Neutrophil (primary cell): ENCODE data around the gene PRIMA1.

Experiments
- H3K27ac ChIP-seq: fragments of 200-600 bp; sonication (generic); 2 replicates; pipeline ENCODE4 v1.5.1; 2016; ENCODE audit warnings: mild to moderate bottlenecking, moderate library complexity
- H3K27me3 ChIP-seq: fragments of 200-600 bp; sonication (generic); 2 replicates; pipeline ENCODE4 v1.6.0; 2016; ENCODE audit warnings: mild to moderate bottlenecking
- H3K36me3 ChIP-seq: fragments of 200-600 bp; sonication (generic); 2 replicates; pipeline ENCODE4 v1.5.1; 2017
- H3K4me1 ChIP-seq, 2 experiments: fragments of 200-600 bp in 1 of 2; sonication (generic) in 1 of 2; 1 replicate in 1 of 2; 2 replicates in 1 of 2; pipeline versions ENCODE4 v1.5.1 to v1.6.1; 2013 to 2016; ENCODE audit warnings: low read depth in 1 of 2, low read length in 1 of 2, mild to moderate bottlenecking in 1 of 2, moderate library complexity in 1 of 2; ENCODE audit not compliant: control insufficient read depth in 1 of 2, insufficient read depth in 1 of 2
- H3K4me3 ChIP-seq, 2 experiments: fragments of 200-600 bp in 1 of 2; sonication (generic) in 1 of 2; 1 replicate in 1 of 2; 2 replicates in 1 of 2; pipeline ENCODE4 v1.5.1; 2013 to 2016; ENCODE audit warnings: low read depth in 1 of 2, low read length in 1 of 2, mild to moderate bottlenecking in 1 of 2, moderate library complexity in 1 of 2
- H3K9me3 ChIP-seq: fragments of 200-600 bp; sonication (generic); 2 replicates; pipeline ENCODE4 v1.5.1; 2016
- TF ChIP-seq, protein P1 (sequence below): fragments of 200-600 bp; sonication (generic); IDR thresholded peaks from 2 replicates; pipeline ENCODE4 v1.5.1; 2016; ENCODE audit warnings: antibody characterized with exemption

The PRIMA1 gene

DNA sequence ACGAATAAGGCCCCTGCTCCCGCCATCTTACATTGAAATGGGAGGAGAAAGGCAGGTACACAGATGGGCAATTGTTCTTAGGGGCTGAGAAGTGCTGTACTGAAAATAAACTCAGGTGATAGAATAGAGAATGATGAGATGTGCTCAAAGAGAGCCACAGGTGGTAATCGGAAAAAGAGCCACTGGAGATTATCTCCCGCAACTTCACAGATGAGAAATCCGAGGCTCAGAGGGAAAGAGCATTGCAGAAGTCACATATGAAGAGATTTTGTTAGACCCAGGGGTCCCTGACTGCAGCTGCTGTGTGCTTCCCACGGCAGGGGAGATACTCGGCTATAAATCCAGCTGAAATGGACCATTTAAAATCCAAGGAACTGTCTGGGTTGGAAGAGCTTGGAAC is 73.7 kb downstream of the PRIMA1 start:
- no peaks in the 10 kb centered on the region for H3K36me3 ChIP-seq
- H3K27ac ChIP-seq, result no peak overlapping the region
- H3K4me1 ChIP-seq, result no peaks in the 10 kb centered on the region
- H3K27me3 ChIP-seq, result no peaks in the 10 kb centered on the region
- no peak overlapping the region for H3K4me3 ChIP-seq
- H3K9me3 ChIP-seq, result no peaks in the 10 kb centered on the region
- TF ChIP-seq, protein P1, sequence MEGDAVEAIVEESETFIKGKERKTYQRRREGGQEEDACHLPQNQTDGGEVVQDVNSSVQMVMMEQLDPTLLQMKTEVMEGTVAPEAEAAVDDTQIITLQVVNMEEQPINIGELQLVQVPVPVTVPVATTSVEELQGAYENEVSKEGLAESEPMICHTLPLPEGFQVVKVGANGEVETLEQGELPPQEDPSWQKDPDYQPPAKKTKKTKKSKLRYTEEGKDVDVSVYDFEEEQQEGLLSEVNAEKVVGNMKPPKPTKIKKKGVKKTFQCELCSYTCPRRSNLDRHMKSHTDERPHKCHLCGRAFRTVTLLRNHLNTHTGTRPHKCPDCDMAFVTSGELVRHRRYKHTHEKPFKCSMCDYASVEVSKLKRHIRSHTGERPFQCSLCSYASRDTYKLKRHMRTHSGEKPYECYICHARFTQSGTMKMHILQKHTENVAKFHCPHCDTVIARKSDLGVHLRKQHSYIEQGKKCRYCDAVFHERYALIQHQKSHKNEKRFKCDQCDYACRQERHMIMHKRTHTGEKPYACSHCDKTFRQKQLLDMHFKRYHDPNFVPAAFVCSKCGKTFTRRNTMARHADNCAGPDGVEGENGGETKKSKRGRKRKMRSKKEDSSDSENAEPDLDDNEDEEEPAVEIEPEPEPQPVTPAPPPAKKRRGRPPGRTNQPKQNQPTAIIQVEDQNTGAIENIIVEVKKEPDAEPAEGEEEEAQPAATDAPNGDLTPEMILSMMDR, result no peak

- H3K4me1 ChIP-seq, result no peaks in the 10 kb centered on the region
- H3K27me3 ChIP-seq, result no peaks in the 10 kb centered on the region
- no peaks in the 10 kb centered on the region for H3K9me3 ChIP-seq
- no peak overlapping the region for H3K4me3 ChIP-seq
- no peaks in the 10 kb centered on the region for H3K36me3 ChIP-seq
- TF ChIP-seq, protein P1, result no peak
- no peak overlapping the region for H3K27ac ChIP-seq
These were observed 74.4 kb downstream of the PRIMA1 start for GRCh38 chr14:93713726-93714405.

DNA sequence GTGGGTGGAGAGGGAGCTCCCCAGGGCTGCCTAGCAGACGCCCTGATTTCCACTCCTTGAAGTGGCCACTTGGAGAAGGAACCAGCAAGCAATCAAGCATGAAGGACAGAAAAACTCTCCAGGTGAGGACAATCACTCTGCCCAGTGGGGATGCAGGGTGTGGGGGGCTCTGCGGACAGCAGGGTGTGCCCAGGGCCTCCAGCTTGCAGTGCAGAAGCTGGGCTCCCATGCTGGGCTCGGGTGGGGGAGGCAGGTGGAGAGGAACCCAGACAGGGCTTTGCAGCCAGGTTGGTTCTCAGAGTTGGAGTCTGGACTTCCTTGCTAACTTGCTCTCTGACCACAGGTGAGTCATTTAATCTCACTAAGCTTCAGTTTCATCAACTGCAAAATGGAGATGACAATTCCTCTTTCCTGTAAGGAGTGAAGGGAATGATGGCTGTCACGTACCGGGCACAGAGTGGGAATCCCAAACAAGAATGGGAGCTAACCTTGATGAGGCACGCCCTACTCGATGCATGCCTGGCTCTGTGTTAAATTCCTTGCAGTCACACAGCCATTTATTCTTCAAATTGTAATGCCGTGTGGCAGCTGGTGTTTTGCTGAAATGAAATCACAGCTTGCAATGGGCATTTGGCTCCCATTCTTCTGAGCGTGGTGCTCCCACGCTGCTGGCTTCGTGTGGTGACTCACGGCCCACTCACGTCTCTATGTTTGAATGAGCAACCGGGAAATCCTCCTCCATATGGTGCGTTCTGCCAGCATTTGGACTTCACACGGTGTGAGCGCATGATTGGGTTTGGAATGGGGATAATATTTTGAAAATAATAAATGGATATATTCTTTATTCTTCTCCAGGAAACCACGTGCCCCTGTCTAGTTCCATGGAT is 75.2 kb downstream of the PRIMA1 start:
- Histone ChIP-seq H3K27ac (no peak overlapping the region), H3K9me3 (no peaks in the 10 kb centered on the region), H3K36me3 (no peaks in the 10 kb centered on the region), H3K27me3 (no peaks in the 10 kb centered on the region), H3K4me1 (no peaks in the 10 kb centered on the region), H3K4me3 (no peak overlapping the region)
- TF ChIP-seq, protein P1, result no peak

DNA sequence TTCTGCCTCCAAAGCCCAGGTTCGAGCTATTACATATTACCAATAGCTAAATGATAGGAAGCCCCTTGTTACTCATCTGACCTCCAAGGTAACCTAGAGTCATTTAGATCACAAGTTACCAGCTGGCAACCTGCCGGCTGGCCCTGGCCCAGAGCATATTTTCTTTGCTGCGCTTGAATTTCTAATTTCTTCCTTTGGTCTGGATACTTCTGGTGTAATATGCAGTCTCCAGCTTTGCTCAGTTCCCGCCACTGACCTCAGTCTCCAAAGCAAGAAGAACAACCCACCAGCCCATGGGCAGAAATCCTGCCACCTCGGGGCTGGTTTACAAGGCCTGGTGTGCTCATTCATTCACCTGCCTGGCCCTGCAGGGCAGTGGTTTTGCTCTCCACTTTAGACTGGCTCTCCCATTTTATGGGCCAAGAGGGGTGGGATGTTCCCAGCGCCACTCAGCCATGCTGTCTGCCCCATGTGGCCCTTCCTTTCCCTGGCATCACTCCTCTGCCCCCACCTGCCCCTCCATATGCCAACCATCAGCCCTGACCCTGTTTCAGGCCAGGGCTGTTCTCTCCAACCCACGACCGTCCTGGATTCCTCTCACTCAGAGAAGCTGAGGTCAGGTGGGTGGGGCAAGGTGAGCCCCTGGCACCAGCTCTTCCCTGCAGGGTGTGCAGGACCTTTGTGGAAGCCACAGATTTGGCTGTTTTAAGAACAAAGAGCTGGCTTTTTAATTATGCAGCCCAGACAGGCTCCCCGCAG is 76.0 kb downstream of the PRIMA1 start:
- no peak overlapping the region for H3K4me3 ChIP-seq

GRCh38 chr14:93709249-93709648 is 79.0 kb downstream of the PRIMA1 start:
- no peaks in the 10 kb centered on the region for H3K27me3 ChIP-seq
- TF ChIP-seq, protein P1, result no peak
- no peak overlapping the region for H3K27ac ChIP-seq
- no peaks in the 10 kb centered on the region for H3K9me3 ChIP-seq
- H3K4me1 ChIP-seq, result no peaks in the 10 kb centered on the region
- no peaks in the 10 kb centered on the region for H3K36me3 ChIP-seq
- no peak overlapping the region for H3K4me3 ChIP-seq

More for the DNA sequence above, 76.0 kb downstream of the PRIMA1 start:
- Histone ChIP-seq H3K36me3 (no peaks in the 10 kb centered on the region), H3K9me3 (no peaks in the 10 kb centered on the region), H3K4me1 (no peaks in the 10 kb centered on the region), H3K27ac (no peak overlapping the region), H3K27me3 (no peaks in the 10 kb centered on the region)
- TF ChIP-seq, protein P1, result no peak
